IMR-90 (cell line): Measurements from ENCODE around the gene AEN. TPM values are rescaled to one million over a fixed set of nuclear protein-coding genes. Genes with fewer than 3 reads are reported as not detected.
A peak's percentile ranks its signal among the peaks of the same experiment; 100 is the strongest.

Source experiments
- ATAC-seq: fragments of 200-7000 bp; cut with Tn5 transposase; 2 replicates; pipeline ENCODE4 v1.9.1; 2020; ENCODE audit warnings: low read depth, mild to moderate bottlenecking, moderate library complexity
- BruUV-seq: library from RNA; stranded (reverse); fragments of 400-500 nt; replicated peaks from 2 replicates; lab custom pipeline; 2021; lab: Mats Ljungman, UMichigan
- CTCF ChIA-PET: fragments of 300-600 bp; formaldehyde crosslinking; extraction: SDS; loops from one replicate; lab custom pipeline; 2021; ENCODE audit warnings: antibody characterized with exemption; lab: Yijun Ruan, JAX
- POLR2A ChIA-PET: fragments of 300-600 bp; sonication (Branson Sonifier 250); formaldehyde crosslinking; loops from one replicate; lab custom pipeline; 2022; ENCODE audit warnings: antibody characterized with exemption; ENCODE audit not compliant: unreplicated experiment; lab: Charles Lee
- DNase-seq: peaks from one replicate; pipeline ENCODE4 v3.0.0; 2013
- H2AFZ ChIP-seq: replicated peaks from 2 replicates; pipeline ENCODE3; 2013; ENCODE audit warnings: low read length, mild to moderate bottlenecking; ENCODE audit not compliant: poor library complexity
- H2AK5ac ChIP-seq: 2 replicates; pipeline ENCODE4 v1.6.1; 2013; ENCODE audit warnings: low read depth, low read length, inconsistent platforms
- H2AK9ac ChIP-seq: replicated peaks from 2 replicates; pipeline ENCODE3; 2013; ENCODE audit warnings: mild to moderate bottlenecking, low read depth, low read length, moderate library complexity; ENCODE audit not compliant: poor library complexity
- H2BK120ac ChIP-seq: 2 replicates; pipeline ENCODE4 v1.6.1; 2013; ENCODE audit warnings: low read depth, low read length, inconsistent platforms
- H2BK15ac ChIP-seq: 3 replicates; pipeline ENCODE4 v1.6.1; 2013; ENCODE audit warnings: low read depth, low read length, inconsistent platforms
- H2BK20ac ChIP-seq: 2 replicates; pipeline ENCODE4 v1.6.1; 2013; ENCODE audit warnings: low read depth, mild to moderate bottlenecking, inconsistent platforms, low read length, moderate library complexity
- H2BK5ac ChIP-seq: 2 replicates; pipeline ENCODE4 v1.6.1; 2013; ENCODE audit warnings: mild to moderate bottlenecking, low read depth, low read length, inconsistent platforms; ENCODE audit not compliant: poor library complexity, severe bottlenecking
- H3K14ac ChIP-seq: replicated peaks from 2 replicates; pipeline ENCODE4 v1.6.1; 2013; ENCODE audit warnings: low read depth, low read length, inconsistent platforms
- H3K18ac ChIP-seq: 2 replicates; pipeline ENCODE4 v1.6.1; 2013; ENCODE audit warnings: low read depth, low read length, control low read depth
- H3K23ac ChIP-seq: 2 replicates; pipeline ENCODE4 v1.6.1; 2013; ENCODE audit warnings: low read depth, low read length, inconsistent platforms
- H3K27ac ChIP-seq: 2 replicates; pipeline ENCODE4 v1.5.1; 2013; ENCODE audit warnings: mild to moderate bottlenecking, control low read depth, low read length; ENCODE audit not compliant: insufficient read depth
- H3K27me3 ChIP-seq: 2 replicates; pipeline ENCODE4 v1.6.1; 2013; ENCODE audit warnings: low read length; ENCODE audit not compliant: control insufficient read depth, insufficient read depth
- H3K36me3 ChIP-seq: 2 replicates; pipeline ENCODE4 v1.6.1; 2013; ENCODE audit warnings: low read length, mixed read lengths; ENCODE audit not compliant: control insufficient read depth, insufficient read depth
- H3K4ac ChIP-seq: 2 replicates; pipeline ENCODE4 v1.6.1; 2013; ENCODE audit warnings: low read depth, low read length, inconsistent platforms
- H3K4me1 ChIP-seq: 2 replicates; pipeline ENCODE4 v1.6.1; 2013; ENCODE audit warnings: low read length, mixed read lengths; ENCODE audit not compliant: control insufficient read depth, insufficient read depth
- H3K4me2 ChIP-seq: 2 replicates; pipeline ENCODE4 v1.6.1; 2013; ENCODE audit warnings: low read depth, mild to moderate bottlenecking, control low read depth, low read length, moderate library complexity
- H3K4me3 ChIP-seq: 2 replicates; pipeline ENCODE4 v1.5.1; 2013; ENCODE audit warnings: low read depth, mild to moderate bottlenecking, control low read depth, low read length, moderate library complexity; ENCODE audit not compliant: insufficient read depth
- H3K56ac ChIP-seq: 2 replicates; pipeline ENCODE4 v1.6.1; 2013; ENCODE audit warnings: low read length, inconsistent platforms; ENCODE audit not compliant: insufficient read depth; ENCODE audit errors: extremely low read depth
- H3K79me1 ChIP-seq, 2 experiments: 2 replicates each; pipeline ENCODE4 v1.6.1; 2013; ENCODE audit warnings: low read length in 2 of 2, inconsistent platforms in 1 of 2, low read depth in 1 of 2
- H3K9ac ChIP-seq: 2 replicates; pipeline ENCODE4 v1.6.1; 2013; ENCODE audit warnings: low read depth, low read length, control low read depth
- H3K9me1 ChIP-seq: 2 replicates; pipeline ENCODE4 v1.6.1; 2013; ENCODE audit warnings: low read length, inconsistent platforms; ENCODE audit not compliant: insufficient read depth
- H3K9me3 ChIP-seq: 2 replicates; pipeline ENCODE4 v1.6.1; 2013; ENCODE audit warnings: low read length; ENCODE audit not compliant: control insufficient read depth, insufficient read depth
- H4K20me1 ChIP-seq: 2 replicates; pipeline ENCODE4 v1.6.1; 2013; ENCODE audit warnings: low read length, inconsistent platforms; ENCODE audit not compliant: insufficient read depth
- H4K5ac ChIP-seq: 2 replicates; pipeline ENCODE4 v1.6.1; 2013; ENCODE audit warnings: mild to moderate bottlenecking, low read depth, low read length, control low read depth
- H4K8ac ChIP-seq, 2 experiments: 2 replicates each; pipeline ENCODE4 v1.6.1; 2013; ENCODE audit warnings: low read depth in 2 of 2, low read length in 2 of 2, control low read depth in 1 of 2, inconsistent platforms in 1 of 2
- H4K91ac ChIP-seq: 2 replicates; pipeline ENCODE4 v1.6.1; 2013; ENCODE audit warnings: low read depth, low read length, inconsistent platforms; ENCODE audit not compliant: insufficient read depth
- BHLHE40 ChIP-seq: fragments of 150-350 bp; IDR thresholded peaks from 2 replicates; pipeline ENCODE4 v1.6.1; 2016; ENCODE audit warnings: mild to moderate bottlenecking, low read depth, low read length
- CEBPB ChIP-seq: IDR thresholded peaks from 2 replicates; pipeline ENCODE4 v1.6.1; 2012; ENCODE audit warnings: low read depth, low read length, improper control_type of control experiment
- CHD1 ChIP-seq: IDR thresholded peaks from 2 replicates; pipeline ENCODE4 v1.6.1; 2012; ENCODE audit warnings: low read depth, low read length, improper control_type of control experiment
- FOS ChIP-seq: fragments of 150-350 bp; IDR thresholded peaks from 2 replicates; pipeline ENCODE4 v1.6.1; 2016; ENCODE audit warnings: low read depth, low read length
- MAFK ChIP-seq: IDR thresholded peaks from 2 replicates; pipeline ENCODE4 v1.6.1; 2012; ENCODE audit warnings: low read depth, low read length, improper control_type of control experiment
- MAZ ChIP-seq: IDR thresholded peaks from 2 replicates; pipeline ENCODE4 v1.6.1; 2012; ENCODE audit warnings: low read depth, mild to moderate bottlenecking, low read length, improper control_type of control experiment, moderate library complexity, borderline replicate concordance
- MXI1 ChIP-seq: IDR thresholded peaks from 2 replicates; pipeline ENCODE4 v1.6.1; 2012; ENCODE audit warnings: low read depth, mild to moderate bottlenecking, low read length, moderate library complexity, borderline replicate concordance
- NFE2L2 ChIP-seq: fragments of 150-350 bp; IDR thresholded peaks from 2 replicates; pipeline ENCODE4 v1.6.1; 2016; ENCODE audit warnings: low read depth, mild to moderate bottlenecking, low read length
- POLR2A ChIP-seq: IDR thresholded peaks from 2 replicates; pipeline ENCODE4 v1.6.1; 2012; ENCODE audit warnings: mild to moderate bottlenecking, low read depth, low read length
- RAD21 ChIP-seq: IDR thresholded peaks from 2 replicates; pipeline ENCODE4 v1.6.1; 2012; ENCODE audit warnings: low read length, improper control_type of control experiment
- RCOR1 ChIP-seq: IDR thresholded peaks from 2 replicates; pipeline ENCODE4 v1.6.1; 2012; ENCODE audit warnings: mild to moderate bottlenecking, low read length, improper control_type of control experiment; ENCODE audit not compliant: insufficient replicate concordance
- RFX5 ChIP-seq: IDR thresholded peaks from 2 replicates; pipeline ENCODE4 v1.8.0; 2012; ENCODE audit warnings: low read depth, mild to moderate bottlenecking, low read length, moderate library complexity
- SMC3 ChIP-seq: fragments of 150-350 bp; IDR thresholded peaks from 2 replicates; pipeline ENCODE4 v1.6.1; 2016; ENCODE audit warnings: low read depth, mild to moderate bottlenecking, antibody characterized with exemption, low read length, moderate library complexity
- WGBS, 2 experiments: methylation state at CpG; one replicate each; pipeline versions ENCODE4 v1.1.5 to v1.1.7; 2013; ENCODE audit warnings: missing lambda C conversion rate in 2 of 2; ENCODE audit not compliant: insufficient read length in 1 of 2; ENCODE audit errors: extremely low coverage in 2 of 2; 5-methylcytosine and 5-hydroxymethylcytosine counted together
- dilution Hi-C: fragments of 300-500 bp; cut with HindIII; formaldehyde crosslinking; loops from one replicate; pipeline ENCODE4 v1.14.3; 2018; ENCODE audit warnings: low sequenced_read_pairs; ENCODE audit not compliant: unreplicated experiment
- in situ Hi-C: fragments of 300-500 bp; cut with MboI; formaldehyde crosslinking; loops from 3 replicates; pipeline ENCODE4 v1.14.3; 2019; ENCODE audit warnings: low sequenced_read_pairs, inconsistent platforms, mixed read lengths
- intact Hi-C: fragments of 100-400 bp; cut with micrococcal nuclease; formaldehyde crosslinking; loops from 2 replicates; pipeline ENCODE4 v1.10.0; 2022
- polyA plus RNA-seq, 3 experiments: library from polyadenylated mRNA; depleted of rRNA; stranded (reverse); fragments of >200 nt; gene quantifications; 2 replicates each; pipeline ENCODE4 v1.2.3, GENCODE V29; 2012; ENCODE audit warnings: low replicate concordance in 1 of 3
- total RNA-seq: library from RNA; depleted of rRNA; stranded (reverse); fragments of >200 nt; gene quantifications from 2 replicates; pipeline ENCODE4 v1.2.3, GENCODE V29; 2012
- TF ChIP-seq, protein P1 (sequence below): conservative IDR thresholded peaks from 2 replicates; pipeline ENCODE4 v1.5.1; 2012; ENCODE audit warnings: mild to moderate bottlenecking, low read depth, low read length, improper control_type of control experiment
- TF ChIP-seq, protein P2 (sequence below): fragments of 150-350 bp; IDR thresholded peaks from 2 replicates; pipeline ENCODE4 v1.6.1; 2016; ENCODE audit warnings: low read depth, mild to moderate bottlenecking, low read length, moderate library complexity, borderline replicate concordance

AEN gene
- total and polyA plus RNA-seq, 2 of the 4 experiments (the other 2 are of a cell fraction): 48.6 to 85.5 TPM

DNA sequence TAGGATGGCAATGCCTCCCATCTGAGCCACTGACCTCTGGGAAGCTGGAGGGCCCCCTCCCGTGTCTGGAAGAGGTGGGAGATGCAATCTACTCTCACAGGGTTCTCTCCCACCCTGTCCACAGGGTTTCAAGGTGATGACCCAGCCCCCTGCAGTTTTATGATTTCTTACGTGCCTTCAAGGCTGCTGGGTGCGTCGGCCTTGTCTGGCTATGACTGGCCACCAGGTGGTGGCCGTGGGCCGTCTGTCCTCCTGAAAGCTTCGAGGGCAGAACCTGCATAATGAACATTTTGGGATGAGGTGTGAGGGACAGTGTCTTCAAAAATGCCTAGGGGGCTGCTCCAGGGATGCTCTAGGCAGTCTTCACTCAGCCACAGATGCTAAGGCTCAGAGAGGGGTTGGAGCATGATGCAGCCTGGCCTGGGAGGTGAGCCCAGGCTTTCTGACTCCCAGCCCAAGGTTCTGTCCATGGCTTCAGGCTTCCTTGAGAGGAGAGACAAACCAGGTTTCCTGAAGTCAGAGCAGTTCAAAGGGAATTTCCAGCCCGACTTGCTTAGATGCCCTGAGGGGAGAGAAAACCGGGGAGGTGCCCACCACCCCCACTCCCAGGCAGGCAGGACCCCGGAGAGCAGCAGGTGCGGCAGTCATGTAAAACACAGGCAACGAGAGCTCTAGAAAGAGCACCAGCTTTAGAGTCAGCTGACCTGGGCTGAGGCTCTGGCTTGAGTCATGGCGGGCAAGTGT lies 36.4 kb downstream of the AEN start:
- DNase-seq: peak; percentile 61
- H3K23ac ChIP-seq: no peak overlapping the region
- no peak overlapping the region for H3K27ac ChIP-seq
- no peaks in the 10 kb centered on the region for H3K79me1 ChIP-seq
- no peak overlapping the region for H3K9ac ChIP-seq
- dilution Hi-C loops: no loop called here
- peak overlapping the region; percentile 44; the same call in 1 of the 2 replicates for H2AK5ac ChIP-seq
- H3K36me3 ChIP-seq: no peaks in the 10 kb centered on the region
- H3K56ac ChIP-seq: no peak overlapping the region
- H3K4me3 ChIP-seq: no peak overlapping the region
- H2BK15ac ChIP-seq: no peak overlapping the region
- H4K5ac ChIP-seq: no peak overlapping the region
- H3K9me3 ChIP-seq: no peaks in the 10 kb centered on the region
- in situ Hi-C loops: loop anchor here (25.0 kb wide), 2 partner anchors 180 to 505 kb away; no protein-coding TSS in a partner anchor
- no peak overlapping the region for H3K18ac ChIP-seq
- no peak overlapping the region for H3K14ac ChIP-seq
- H2BK20ac ChIP-seq: no peak overlapping the region
- peak; percentile 74 for ATAC-seq
- WGBS, 2 experiments: 22% methylated on average over 6 of the region's 13 CpGs; no CpG with 5 or more reads in 1 of the 2 experiments
- no peak overlapping the region for H4K91ac ChIP-seq
- peaks cover 7% of the 10 kb centered on the region for H3K9me1 ChIP-seq
- no peaks in the 10 kb centered on the region for H3K27me3 ChIP-seq
- peak overlapping the region; percentile 3 for H2AK9ac ChIP-seq
- no TSS peak for BruUV-seq
- 0 out of 2 replicates have a peak overlapping the region, but pooled peaks have one; percentile 12 for H3K4ac ChIP-seq
- POLR2A ChIA-PET: interaction anchor here (0.6 kb wide), 1 partner anchor 12 kb away, joined by 3 read pairs; no protein-coding TSS in a partner anchor
- peak overlapping the region; percentile 50; the same call in 1 of the 2 replicates for H2BK120ac ChIP-seq
- CTCF ChIA-PET: interaction anchor here (0.6 to 3.1 kb wide), 3 partner anchors 177 to 347 kb away, joined by 3 to 16 read pairs (median 4); no protein-coding TSS in a partner anchor
- no peak overlapping the region for H3K4me2 ChIP-seq
- no peak overlapping the region for H4K8ac ChIP-seq
- no peak overlapping the region for H2BK5ac ChIP-seq
- H4K20me1 ChIP-seq: no peaks in the 10 kb centered on the region
- intact Hi-C loops: loop anchor here (1.0 to 5.0 kb wide), 5 partner anchors 44 to 400 kb away; no protein-coding TSS in a partner anchor
- peak overlapping the region; percentile 71 for H2AFZ ChIP-seq
- H3K4me1 ChIP-seq: peaks cover 13% of the 10 kb centered on the region
- no peak for TF ChIP-seq BHLHE40
- TF ChIP-seq CEBPB: no peak
- peak; percentile 85 for TF ChIP-seq SMC3
- TF ChIP-seq POLR2A: no peak
- TF ChIP-seq FOS: no peak
- no peak for TF ChIP-seq RFX5
- TF ChIP-seq NFE2L2: no peak
- TF ChIP-seq MXI1: no peak
- TF ChIP-seq CHD1: no peak
- TF ChIP-seq MAZ: no peak
- TF ChIP-seq RCOR1: no peak
- TF ChIP-seq, protein P1, sequence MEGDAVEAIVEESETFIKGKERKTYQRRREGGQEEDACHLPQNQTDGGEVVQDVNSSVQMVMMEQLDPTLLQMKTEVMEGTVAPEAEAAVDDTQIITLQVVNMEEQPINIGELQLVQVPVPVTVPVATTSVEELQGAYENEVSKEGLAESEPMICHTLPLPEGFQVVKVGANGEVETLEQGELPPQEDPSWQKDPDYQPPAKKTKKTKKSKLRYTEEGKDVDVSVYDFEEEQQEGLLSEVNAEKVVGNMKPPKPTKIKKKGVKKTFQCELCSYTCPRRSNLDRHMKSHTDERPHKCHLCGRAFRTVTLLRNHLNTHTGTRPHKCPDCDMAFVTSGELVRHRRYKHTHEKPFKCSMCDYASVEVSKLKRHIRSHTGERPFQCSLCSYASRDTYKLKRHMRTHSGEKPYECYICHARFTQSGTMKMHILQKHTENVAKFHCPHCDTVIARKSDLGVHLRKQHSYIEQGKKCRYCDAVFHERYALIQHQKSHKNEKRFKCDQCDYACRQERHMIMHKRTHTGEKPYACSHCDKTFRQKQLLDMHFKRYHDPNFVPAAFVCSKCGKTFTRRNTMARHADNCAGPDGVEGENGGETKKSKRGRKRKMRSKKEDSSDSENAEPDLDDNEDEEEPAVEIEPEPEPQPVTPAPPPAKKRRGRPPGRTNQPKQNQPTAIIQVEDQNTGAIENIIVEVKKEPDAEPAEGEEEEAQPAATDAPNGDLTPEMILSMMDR: peak; percentile 84
- no peak for TF ChIP-seq MAFK
- TF ChIP-seq, protein P2, sequence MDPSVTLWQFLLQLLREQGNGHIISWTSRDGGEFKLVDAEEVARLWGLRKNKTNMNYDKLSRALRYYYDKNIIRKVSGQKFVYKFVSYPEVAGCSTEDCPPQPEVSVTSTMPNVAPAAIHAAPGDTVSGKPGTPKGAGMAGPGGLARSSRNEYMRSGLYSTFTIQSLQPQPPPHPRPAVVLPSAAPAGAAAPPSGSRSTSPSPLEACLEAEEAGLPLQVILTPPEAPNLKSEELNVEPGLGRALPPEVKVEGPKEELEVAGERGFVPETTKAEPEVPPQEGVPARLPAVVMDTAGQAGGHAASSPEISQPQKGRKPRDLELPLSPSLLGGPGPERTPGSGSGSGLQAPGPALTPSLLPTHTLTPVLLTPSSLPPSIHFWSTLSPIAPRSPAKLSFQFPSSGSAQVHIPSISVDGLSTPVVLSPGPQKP: no peak
- TF ChIP-seq RAD21: peak; percentile 93
